NK-92 (cell line): ENCODE results near the gene HOXD12.

Experiments used
- DNase-seq: peaks from one replicate; lab custom pipeline; 2025; ENCODE audit not compliant: unreplicated experiment; lab: John Stamatoyannopoulos, UW

Gene HOXD12

DNA sequence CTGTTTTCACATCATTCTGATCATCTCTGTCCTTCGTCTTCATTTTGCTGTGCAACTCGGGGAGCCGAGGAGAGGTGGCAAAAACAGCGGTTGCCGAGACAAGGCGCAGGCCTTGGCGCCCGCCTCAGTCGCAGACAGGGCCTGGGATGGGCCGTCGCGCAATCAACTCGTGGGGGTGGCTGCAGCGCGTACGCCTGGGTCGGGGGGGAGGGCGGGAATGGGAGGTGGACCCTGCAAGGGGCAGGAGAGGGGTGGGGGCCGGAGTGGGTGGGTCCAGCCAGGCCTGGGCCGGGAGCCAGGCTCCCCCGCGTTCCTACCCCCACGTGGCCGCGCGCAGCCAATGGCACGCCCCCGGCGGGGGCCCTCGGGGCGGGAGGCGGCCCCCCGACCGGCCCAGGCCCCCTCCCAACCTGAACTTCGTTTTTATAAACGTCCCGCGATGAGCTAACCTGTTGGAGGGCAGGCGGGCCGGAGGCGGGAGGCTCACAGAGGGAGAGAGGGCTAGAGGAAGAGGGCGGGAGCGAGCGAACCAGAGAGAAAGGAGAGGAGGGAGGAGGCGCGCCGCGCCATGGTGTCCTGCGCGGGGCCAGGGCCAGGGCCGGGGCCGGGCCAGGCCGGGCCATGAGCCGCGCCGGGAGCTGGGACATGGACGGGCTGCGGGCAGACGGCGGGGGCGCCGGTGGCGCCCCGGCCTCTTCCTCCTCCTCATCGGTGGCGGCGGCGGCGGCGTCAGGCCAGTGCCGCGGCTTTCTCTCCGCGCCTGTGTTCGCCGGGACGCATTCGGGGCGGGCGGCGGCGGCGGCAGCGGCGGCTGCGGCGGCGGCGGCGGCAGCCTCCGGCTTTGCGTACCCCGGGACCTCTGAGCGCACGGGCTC lies 7.1 kb upstream of the HOXD12 start, which contains the start of gene HOXD13:
TSS of gene HOXD13 (plus strand) at position 452 of the 875 bp plus-strand sequence. CDS start at position 622, 170 bp downstream.
- DNase-seq = no peak

DNA sequence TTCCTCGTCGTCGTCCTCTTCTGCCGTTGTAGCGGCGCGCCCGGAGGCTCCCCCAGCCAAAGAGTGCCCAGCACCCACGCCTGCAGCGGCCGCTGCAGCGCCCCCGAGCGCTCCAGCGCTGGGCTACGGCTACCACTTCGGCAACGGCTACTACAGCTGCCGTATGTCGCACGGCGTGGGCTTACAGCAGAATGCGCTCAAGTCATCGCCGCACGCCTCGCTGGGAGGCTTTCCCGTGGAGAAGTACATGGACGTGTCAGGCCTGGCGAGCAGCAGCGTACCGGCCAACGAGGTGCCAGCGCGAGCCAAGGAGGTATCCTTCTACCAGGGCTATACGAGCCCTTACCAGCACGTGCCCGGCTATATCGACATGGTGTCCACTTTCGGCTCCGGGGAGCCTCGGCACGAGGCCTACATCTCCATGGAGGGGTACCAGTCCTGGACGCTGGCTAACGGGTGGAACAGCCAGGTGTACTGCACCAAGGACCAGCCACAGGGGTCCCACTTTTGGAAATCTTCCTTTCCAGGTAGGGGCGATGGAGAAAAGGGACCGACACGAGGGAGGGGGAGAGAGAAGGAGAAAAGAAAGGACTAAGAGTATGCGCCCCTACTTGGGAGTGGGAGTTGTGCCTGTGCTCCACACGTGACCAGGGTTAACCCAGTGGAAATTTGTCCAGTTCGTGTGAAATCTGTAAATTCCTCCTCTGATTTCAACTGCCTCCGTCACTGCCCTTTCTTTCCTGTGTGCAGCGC lies 6.3 kb upstream of the HOXD12 start:
- no peak for DNase-seq

DNA sequence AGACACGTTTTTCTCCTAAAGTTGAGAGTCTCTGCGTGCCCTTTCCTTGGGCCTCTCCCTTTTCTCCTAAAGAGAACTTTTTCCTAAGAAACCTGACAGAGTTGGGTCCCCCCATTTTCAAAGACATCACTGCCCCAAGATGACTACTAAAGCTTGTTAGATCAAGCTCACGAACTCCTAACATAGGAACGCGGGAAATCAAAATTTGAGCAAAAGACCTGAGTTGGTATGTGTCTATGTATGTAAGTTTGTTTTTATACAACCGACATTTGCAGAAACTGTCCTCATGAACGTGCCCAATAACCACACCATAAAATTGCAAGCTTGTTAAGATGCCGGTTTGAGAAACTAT lies 5.7 kb upstream of the HOXD12 start:
- no peak for DNase-seq

DNA sequence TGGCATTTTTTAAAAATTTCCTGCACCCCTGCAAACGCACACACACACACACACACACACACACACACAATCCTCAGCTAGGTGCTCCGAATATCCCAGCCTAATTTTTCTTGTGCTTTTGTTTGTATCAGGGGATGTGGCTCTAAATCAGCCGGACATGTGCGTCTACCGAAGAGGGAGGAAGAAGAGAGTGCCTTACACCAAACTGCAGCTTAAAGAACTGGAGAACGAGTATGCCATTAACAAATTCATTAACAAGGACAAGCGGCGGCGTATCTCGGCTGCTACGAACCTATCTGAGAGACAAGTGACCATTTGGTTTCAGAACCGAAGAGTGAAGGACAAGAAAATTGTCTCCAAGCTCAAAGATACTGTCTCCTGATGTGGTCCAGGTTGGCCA lies 5.2 kb upstream of the HOXD12 start:
- no peak for DNase-seq

DNA sequence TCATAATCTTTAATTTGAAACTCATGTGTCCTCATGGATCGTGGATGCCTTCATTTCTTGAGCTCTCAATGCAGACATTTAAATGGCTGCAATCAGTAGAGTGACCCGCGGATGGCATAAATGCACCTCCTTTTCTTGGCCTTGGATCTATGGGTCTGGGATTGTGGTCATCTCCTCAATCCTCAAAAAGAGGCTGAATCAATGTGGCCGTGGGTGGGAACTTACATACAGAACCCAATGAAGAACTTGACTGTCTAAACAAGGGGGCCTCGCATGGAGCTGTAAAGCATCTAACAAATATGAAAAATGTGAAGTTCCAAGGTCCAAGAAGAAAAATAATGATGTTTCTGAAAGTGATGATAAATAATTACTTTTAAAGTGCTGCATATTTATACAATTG lies 4.2 kb upstream of the HOXD12 start:
- DNase-seq = no peak

DNA sequence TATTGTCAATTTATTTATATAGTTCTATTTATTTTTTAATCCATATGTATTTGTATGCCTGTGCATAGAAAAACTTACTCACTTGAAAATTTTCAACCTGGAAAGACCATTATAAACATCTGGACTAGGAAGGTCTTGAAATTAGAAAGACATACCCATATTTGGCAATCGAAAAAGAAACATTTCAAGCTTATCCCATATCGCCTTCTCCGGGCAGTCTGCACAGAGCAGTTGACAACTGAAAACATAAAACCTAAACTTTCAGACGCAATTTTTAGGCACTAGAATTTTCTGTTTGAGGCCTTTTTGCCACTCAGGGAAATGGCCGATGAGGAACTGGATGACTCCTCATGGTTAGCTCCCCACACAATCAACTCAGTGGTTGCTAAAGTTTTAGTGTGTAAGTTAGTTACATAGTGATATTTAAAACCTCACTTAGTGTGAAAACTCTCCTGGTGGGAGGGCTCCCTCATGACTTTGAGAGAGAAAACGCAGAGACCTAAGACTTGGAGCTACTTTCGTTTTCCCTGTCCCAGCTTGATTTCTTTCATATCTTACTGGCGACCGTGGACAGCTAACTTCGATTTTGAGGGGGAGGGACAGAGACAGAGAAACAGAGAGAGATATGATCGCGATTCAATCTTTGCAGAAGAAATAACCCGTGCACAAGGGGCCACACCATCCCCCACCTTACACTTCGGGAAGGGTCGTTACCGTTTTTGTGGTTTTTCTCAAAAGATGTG lies 3.2 kb upstream of the HOXD12 start:
- no peak for DNase-seq

DNA sequence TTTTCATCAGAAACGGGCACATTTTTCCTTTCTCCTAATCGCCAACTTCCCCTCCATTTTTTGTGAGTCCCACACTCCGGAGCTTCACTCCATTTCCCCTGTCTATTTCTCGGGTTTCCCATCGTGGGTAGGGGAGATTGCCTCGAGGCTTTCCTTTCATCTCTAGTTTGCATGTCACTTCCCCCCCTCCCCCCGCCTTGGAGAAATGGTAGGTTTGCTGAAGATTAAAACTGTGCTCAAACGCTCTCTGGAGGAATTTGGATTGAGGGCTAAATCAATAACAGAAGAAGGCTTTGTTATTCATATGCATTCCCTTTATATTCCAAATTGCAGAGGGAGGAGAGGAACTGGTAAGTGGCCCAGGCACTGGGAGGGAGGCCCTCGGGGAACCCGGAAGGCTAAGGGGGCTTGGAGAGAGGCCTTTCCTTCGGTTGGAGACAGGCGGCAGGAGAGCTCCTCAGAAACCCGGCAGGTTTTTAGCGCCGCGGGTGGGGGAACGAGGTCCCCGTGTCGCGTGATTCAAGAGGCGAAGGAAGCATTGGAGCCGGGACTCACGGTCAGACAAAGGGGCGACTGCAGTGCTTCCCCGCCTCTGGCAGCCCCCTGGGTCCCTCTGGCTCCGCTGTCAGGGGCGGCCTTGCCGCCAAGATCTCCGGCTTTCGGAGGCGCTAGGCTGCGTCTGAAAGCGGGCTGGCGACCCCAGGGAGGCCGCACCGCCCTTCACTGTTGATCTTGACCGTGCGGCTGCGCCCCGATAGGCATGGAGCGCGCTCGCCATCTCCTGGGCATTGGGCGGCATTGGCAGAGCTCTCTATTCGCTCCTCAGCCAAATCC lies 2.4 kb upstream of the HOXD12 start:
- no peak for DNase-seq

DNA sequence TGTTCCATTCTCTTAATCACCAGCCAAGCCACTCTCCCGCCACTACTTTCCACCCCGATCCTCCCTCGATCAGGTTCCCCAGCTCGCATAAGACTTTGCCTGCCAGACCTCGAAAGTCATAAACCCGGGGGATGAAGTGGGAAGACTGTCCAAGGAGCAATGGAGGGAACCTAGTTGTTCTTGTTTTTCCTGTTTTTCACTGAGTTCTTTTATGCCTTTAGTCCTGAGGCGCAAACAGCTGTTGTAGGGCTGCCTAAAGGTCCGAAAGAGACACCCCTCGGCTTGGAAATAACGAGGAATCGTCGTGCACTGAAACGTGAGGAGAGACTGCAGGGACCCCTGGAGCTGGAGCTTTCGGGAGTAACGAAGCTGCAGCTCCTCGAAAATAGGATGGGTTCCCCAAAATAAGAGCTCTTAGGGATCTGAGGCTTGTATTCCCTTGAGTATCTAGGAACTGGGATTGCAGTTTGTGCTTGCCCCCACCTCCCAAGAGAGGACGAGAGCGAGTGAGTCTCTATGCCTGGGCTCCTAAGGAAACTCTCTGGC lies 1.7 kb upstream of the HOXD12 start:
- no peak for DNase-seq

DNA sequence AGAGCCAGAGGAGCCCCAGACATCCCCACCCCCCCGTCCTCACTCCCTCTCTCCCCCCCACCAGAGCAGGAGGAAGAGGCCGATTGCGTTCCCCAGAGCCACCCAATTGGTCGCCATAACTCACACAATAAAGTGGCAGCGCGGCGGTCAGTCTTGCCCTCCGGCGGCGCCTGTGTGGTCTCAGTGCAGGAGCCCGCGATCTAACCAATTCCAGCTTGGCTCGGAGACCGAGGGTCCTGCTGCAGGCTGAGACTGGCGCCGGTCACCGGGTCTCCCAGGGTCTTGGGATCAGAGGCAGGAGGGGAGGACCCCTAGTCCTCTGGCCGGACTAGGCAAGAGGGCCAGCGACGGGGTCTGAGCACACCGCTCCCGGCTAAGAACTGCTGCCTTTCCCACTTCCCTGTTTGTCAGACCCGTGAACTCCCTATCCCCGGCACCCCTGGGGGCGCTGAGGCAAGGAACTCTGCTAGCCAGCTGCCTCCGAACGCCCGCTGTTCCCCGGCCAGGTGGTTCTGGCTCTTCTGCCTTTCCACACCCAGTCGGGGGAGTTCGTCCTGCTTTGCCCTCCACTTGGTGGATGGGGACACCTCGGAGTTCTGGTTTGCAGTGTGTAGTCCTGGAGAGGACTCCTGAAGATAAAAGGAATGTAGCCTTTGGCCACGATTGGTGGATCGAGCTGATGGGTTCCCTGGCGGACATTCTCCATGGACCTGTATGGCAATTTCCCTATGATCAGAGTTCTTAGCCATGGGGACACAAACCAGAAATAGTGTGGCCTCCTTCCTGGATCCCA lies 1.0 kb upstream of the HOXD12 start:
- DNase-seq = no peak

DNA sequence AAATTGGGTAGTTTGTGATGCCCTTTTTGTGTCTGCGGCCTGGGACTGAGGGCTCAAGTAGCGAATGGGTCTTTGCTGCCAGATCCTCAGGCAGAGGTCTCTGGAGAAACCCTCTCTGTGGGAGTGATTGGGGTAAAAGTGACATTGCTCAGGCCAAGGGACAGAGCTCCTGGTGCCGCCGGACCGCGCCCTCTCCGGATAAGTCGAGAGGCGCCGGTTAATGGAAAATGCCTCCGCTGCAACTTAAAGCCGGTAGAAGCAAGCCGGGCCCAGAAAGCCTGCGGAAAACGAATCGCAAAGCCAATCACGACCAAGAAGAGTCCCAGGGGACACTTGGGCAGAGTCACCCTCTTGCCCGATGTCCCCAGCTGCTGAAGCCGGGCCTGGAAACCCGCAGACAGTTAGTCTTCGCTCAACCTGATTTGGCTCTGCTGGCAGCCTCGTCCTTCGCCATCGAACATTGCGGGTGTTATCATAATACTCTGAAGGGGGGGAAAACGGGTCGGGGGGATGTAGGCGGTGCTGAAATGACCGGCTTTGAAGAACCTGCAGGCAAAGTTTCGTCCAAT lies 352 bp upstream of the HOXD12 start:
- no peak for DNase-seq

DNA sequence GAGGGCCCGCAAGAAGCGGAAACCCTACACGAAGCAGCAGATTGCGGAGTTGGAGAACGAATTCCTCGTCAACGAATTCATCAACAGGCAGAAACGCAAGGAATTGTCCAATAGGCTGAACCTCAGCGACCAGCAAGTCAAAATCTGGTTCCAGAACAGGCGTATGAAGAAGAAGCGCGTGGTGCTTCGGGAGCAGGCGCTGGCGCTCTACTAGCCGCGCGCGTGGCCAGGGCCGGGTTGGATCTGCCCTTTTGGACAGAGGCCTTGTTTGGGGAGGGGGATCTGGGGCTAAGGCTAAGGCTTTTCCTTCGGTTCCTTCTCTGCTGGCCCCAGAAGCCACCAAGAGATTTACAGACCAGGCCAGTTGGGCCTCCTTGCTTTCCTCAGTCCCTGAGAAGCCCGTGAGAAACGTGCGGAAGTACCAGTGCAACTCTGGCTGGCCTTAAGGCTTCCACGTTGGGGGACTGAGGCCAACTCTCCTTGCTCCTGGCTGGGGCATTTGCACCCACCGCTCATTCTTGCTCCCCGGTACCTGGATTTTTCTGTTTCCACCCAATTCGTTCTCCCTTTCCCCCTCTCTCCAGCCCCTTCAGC lies 1.0 kb downstream of the HOXD12 start:
- no peak for DNase-seq

DNA sequence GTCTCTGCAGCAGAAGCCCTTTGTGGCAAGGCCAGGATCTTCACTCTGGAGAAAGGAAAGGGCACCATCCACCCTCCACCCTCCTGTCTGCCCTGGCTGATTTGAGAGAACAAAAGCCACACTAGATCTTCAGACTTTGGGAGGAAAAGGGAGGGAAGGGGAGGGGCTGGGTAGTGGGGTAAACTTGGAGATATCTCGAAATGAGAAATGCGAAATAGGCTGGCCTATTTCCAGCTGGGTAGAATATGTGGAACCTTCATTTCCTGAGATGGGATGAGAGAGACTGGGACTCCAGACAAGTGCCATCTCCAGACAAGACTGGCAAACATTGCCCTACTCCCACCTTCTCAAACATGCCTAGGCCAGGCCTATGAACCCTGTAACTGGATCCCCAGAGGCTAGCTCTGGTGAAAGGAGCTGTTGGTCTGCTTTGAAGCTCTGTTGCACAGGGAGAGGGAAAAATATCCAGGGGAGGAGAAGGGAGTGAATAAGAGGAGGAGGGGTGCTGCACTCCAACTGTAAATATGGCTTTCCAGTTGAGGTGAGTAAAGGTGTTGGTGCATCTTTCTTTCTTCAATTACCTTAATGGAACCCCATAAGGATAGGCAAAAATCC lies 1.7 kb downstream of the HOXD12 start:
- DNase-seq = no peak

DNA sequence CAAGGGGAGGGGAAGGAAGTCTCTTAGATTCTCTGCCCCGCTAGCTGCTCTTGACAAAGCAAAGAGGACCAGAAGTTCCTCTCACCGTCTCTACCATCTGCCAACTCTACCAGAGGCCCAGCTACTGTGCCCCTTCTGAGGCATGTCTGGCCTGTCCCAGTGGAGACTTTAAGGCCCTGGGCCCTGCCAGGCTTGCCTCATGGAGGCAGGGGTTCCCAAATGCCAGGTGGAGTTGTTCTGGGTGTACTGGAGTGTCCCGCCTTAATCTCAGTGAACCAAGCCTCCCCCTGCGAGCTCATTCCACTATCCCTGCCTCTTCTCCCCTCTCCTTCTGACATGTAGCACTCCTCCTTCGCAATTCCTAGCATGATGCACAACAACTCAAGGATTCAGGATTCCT lies 2.2 kb downstream of the HOXD12 start:
- no peak for DNase-seq

DNA sequence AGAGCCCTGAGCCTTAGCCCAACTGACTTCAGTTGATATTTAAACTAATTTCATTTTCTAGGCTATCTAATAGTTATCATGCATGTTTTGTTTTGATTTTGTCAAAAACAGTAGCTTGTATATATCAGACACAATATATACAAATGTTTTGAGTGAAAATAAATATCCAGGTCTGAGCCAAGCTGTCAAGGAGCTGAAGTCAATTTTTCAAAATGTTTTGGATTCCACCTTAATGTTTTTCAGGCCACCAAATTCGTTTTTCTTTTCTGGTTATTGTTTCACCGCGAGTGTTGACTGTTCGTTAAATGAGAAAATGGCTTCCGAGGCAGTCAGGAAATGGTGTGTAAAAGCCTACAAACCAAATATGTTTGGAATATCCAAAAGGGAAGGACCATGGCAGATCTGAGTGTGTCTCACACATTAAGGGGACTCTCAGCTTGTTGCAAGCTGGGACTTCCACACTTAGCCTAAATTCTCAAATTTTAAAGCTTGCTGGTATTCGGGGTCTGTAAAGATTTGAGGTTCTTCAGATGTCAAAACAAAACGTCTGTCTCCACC lies 2.8 kb downstream of the HOXD12 start:
- DNase-seq = no peak

DNA sequence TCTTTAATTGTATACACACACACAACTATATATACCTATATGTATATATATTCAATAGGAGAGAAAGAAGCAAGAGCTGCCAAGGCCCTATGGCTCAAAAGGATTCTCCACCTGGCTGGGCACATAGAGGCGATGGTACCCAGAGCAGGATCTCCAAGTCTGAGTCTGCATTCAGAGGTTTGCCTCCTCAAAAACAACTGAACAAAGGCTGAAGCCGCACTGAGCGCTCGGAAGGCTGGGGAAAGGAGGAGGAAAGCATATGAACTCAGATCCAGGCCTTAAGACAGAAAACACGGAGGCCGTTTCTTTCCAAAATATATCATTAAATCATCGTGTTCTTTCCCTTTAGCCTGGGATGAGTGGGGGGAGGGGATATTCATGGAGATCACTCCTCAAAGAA lies 3.6 kb downstream of the HOXD12 start:
- DNase-seq = no peak

DNA sequence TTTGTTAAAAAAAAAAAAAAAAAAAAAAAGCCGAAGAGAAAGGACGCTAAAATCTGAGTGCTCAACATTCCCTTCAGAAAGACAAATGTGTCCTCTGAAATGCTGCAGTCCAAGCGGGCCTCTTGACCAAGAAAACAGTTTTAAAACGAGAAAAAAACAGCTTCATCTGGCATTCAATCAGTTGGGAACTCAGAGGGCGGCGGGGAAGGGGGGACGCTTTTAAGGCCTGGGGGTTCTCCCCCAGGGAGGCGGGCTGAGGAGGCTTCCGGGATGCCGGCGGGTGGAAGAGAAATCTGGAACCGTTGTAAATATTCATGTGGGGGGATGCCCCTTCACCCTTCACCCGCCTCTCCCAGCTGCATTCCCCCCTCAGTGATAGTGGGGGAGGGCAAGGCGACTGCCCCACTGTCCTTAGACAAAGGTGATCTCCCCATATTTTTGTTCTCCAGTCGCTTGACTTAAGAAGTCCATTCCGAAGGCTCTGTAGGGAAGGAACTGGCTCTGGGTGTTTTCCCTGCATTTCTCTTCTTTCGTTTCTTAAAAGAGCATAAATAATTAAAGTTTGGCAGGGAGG lies 4.2 kb downstream of the HOXD12 start:
- DNase-seq = no peak

DNA sequence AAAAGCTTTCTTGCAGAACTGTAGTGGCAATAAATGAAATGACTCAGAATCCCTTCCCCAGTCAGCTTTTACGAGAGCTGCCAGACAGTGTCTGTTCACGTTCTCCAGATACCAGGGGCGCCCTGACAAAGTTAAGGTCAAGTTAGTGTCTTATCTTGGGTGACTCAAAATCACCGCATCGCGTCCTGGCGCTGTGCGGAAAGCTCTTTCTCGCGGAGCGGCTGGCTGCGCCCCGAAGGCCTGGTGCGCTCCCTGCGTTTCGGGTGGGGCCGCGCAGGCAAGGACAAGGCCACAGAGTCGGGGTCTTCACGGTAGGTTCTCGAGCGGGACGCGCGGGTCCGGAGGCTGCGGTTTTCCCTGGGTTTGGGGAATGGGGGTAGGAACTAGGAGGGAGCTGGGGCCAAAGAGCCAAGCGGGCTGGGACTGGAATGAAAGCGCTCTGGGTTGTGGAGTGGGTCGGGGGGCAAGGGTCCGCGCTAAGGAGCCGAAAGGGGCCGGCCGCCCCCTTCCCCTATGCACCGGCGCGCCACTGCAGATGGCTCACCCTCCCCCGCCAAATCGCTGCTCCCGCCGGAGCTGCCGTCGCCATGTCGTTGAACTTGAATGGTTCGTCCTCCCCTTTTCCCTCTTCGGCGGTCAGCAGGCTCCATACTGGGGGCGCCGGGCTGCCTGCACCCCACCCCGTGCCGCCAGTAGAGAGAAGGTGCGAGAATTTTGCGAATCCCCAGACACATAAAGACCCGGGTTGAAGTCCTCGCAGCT lies 4.9 kb downstream of the HOXD12 start:
- DNase-seq = no peak
